Measurements from ENCODE around the gene GANC.
"Not testable (repeated sequence)": the region's sequence is repeated elsewhere in the genome, so short reads cannot be mapped to it uniquely, and the experiment has no call there.

Gene GANC

DNA sequence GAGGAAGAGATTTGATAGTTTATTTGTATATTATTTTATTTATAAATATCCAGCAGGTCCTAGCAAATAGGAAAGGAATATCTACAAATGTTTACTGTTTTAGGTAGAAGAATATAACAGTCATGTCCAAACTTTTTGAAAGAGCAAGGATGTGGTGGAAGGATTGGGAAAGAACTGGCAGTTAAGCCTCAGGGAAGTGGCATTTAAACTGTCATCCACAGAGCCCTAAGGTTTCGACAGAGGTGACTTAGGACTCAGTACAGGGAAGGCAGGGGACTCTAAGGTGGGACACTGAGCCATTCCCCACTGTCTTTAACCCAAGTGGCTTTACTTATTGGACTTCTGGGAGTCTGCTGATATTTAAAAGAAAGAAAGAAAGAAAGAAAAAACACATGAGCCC lies 12.0 kb downstream of the GANC start:
- no peak for DNase-seq

DNA sequence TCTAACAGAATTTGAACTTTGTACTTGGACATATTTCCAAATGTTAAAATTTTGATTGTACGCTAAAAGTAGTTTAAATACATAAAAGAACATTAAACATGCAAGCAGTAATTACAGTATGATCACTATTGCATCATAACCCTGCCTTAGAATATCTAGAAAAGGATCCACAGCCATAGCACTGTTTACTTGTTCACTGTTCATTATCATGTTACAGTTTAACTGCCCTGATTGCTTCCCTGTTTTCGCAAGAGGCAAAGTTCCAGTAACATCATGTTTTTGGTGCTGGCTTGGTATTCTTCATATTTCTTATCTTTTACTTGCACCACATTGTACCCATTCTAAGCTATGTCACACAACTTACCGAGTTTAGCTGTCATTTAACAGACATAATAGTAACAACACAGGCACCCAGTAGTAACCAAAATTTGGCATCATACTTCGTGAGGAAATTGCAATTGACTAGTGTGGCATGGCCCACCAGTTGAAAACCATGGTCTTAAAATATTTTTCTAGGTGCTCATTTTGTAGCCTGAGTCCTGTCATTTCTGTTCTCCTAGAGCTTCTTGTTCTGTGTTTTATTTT lies 13.5 kb downstream of the GANC start:
- no peak for DNase-seq

DNA sequence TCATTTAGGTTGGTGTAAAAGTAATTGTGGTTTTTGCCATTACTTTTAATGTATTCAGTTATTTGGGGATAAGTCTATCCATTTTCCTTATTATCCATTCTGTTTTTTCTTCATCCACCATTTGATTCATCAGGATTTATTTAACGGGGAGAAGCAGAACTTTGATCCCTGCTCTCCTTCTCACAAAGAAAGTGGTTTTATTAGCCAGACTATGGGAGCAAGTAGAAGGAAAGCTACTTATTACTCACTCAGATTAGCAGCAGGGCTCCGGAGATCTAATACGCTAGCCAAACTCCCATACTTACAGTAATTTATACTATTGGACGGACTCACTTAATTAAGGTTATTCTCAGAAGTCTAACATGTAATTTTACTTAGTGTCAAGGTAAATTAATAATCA lies 14.9 kb downstream of the GANC start:
- DNase-seq: no peak

DNA sequence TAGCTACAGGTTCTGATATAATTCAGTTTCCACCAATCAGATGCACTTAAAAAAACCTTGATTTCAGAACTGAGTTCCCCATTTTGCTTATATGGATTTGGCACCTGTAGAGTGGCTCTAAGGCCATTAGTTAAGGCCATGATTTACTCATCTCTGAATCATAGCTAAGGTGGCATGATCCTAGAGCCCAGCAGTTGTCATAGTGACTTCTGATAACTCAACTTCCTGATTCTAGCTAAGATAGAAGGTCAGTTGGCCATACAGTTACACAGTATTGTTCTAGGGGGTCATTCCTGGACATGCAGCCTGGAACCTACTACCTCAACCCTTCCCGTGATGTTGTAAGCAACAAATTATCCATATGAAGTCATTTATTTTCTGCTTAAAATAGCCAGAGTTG lies 16.2 kb downstream of the GANC start:
- DNase-seq: no peak

DNA sequence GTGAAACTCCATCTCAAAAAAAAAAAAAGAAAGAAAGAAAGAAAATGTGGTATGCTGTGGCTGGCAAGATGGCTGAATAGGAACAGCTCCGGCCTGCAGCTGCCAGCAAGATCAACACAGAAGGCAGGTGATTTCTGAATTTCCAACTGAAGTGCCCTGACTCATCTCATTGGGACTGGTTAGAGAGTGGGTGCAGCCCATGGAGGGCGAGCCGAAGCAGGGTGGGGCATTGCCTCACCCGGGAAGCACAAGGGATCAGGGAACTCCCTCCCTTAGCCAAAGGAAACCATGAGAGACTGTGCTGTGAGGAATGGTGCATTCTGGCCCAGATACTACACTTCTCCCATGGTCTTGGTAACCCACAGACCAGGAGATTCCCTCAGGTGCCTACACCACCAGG lies 28.0 kb downstream of the GANC start:
- DNase-seq: not testable (repeated sequence)

DNA sequence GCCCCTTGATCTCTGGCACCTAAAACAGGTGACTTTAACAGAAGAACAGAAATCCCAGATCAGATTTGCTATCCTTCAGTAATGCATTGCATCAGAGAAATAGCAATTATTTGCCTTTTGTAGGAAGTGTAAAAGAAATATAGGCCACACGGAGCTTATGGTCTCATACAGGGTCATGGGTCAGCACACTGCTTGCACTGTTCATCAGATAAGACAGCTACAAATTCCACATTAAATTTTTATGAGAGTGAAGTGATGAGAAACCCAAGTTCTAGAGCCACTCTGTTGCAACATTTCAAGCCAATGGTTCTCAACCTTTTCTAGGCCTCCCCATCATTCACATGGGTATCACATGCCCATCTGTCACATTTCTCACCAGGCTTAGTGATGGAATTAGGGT lies 33.7 kb downstream of the GANC start:
- no peak for DNase-seq

DNA sequence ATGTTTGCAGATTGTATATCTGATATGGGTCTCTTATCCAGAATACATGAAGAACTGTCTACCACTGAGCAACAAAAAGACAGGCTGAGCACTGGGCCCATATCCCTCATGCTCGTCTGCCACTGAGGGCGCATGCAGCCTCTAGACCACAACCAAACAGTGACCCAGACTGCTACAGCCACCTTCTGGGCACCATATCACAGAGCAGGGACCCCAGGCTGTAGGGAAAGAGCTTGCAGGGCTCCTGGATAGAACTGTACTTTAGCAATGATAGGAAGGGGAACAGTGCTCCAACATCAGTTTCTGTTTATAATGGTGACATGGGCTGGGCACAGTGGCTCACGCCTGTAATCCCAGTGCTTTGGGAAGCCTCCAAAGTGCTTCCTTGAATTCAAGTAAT lies 40.5 kb downstream of the GANC start:
- no peak for DNase-seq

DNA sequence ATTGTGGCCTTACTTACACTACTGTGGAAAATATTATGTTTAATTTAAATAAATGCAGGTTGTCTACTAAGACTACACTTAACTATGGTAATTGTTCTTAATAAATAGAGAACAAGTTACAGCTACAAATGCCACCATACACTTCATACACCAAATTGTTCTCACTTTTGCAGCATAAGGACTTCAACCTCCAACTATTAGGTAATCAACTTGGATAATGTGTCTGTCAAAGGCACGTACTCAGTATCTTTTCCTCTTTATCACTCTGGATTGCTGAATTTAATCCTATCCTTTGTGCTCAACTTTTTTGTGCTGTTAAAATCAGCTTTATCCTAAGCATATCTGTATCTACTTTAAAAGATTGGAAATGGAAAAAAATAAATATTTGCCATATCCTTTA lies 41.8 kb downstream of the GANC start:
- DNase-seq: no peak

DNA sequence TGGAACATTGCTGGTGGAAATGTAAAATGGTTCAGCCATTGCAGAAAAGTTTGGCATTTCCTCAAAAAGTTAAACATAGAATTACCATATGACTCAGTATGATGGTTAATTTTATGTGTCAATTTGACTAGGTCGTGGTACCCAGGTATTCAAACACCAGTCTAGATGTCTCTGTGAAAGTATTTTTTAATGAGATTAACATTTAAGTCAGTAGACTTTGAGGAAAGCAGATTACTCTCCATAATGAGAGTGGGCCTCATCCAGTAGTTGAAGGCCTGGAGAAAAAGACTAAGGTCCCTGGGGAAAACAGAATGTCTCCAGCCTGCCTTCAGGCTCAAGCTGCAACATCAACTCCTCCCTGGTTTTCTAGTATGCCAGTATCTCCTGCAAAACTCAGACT lies 42.5 kb downstream of the GANC start:
- DNase-seq: no peak

DNA sequence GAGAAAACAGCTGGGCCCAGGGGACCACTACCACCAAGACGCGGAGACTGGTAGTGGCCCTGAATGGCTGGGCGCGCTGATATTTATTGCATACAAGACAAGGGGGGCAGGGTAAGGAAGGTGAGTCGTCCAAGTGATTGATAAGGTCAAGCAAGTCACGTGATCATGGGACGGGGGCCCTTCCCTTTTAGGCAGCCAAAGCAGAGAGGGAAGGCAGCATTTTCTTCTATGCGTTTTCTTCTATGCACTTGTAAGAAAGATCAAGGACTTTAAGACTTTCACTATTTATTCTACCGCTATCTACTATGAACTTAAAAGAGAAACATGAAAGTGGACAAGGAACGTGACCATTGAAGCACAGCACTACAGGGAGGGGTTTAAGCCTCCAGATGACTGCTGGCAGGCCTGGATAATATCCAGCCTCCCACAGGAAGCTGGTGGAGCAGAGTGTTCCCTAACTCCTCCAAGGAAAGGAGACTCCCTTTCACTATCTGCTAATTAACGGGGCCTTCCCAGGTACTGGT lies 43.3 kb downstream of the GANC start:
- not testable (repeated sequence) for DNase-seq

DNA sequence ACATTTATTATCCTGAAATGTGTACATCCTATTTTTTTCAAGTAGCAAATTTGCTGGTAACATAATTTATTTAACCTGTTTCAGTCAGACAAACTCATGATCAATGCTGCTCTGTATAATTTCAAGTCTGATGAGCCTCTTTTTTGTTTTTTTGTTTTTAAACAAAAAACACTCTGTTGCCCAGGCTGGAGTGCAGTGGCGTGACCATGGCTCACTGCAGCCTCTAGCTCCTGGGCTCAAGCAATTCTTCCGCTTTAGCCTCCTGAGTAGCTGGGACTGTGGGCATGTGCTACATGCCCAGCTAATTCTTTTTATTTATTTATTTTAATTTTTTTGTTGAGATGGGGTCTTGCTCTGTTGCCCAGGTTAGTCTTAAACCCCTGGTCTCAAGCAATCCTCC lies 46.2 kb downstream of the GANC start:
- DNase-seq: no peak

DNA sequence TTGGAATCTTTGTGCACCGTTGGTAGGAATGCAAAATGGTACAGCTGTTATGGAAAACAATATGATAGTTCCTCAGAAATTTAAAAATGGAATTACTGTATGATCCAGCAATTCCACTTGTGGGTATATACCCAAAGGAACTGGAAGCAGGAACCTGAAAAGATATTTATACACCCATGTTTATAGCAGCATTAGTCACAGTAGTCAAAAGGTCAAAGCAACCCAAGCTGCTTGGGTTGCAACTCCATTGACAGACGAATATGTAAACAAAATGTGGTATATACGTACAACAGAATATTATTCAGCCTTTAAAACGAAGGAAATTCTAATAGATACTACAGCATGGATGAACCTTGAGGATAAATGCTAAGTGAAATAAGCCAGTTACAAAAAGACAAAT lies 51.3 kb downstream of the GANC start:
- DNase-seq: no peak

DNA sequence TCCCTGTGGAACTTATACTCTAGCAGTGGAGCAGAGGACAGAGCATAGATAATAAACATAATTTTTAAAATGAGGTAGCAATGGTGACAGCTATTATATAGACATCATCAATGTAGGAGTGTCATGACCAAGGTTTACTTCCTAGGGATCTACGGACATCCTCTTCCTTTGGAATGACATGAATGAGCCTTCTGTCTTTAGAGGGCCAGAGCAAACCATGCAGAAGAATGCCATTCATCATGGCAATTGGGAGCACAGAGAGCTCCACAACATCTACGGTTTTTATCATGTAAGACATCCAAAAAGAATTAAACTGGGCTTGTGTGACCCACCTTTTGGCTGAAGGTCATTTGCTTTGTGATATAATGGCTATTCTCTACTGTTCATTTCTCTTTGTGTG lies 56.2 kb downstream of the GANC start:
- DNase-seq: no peak

DNA sequence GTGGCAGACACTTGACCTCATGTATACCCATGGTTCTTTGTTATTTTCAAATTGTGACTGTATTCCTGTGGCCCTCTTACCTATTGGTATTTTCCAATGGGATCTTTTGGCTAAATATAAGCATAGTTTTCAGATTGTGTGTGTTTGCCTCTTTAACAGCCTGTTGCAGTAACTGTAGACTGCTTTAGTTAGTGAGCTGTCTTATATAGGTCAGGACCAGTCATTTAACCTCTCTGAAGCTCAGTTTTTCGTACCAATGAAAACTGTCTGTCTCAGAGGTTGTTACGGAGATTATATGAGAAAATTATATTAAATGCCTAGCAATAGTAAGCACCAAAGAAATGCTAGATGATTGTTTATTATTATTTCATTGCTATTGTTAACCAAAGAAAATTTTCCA lies 57.0 kb downstream of the GANC start:
- DNase-seq: no peak

DNA sequence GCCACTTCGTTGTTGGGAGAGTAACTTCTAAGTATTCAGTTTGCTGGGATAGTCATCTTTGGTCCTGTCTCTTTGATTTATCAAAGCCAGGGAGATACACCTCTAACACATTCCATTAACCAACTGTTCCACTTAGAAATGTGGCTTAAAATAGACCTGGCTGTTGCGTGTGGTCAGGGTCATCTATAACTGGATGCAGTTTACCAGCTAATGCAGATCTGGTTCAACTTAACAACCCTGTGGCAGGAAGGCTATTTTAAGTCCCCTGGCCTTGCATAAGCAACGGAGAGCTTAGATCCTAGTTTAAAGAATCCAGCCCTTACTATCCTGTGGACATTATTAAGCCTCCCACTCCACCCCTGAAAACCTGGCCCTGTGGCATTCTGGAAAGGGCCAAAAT lies 58.2 kb downstream of the GANC start:
- DNase-seq: no peak

DNA sequence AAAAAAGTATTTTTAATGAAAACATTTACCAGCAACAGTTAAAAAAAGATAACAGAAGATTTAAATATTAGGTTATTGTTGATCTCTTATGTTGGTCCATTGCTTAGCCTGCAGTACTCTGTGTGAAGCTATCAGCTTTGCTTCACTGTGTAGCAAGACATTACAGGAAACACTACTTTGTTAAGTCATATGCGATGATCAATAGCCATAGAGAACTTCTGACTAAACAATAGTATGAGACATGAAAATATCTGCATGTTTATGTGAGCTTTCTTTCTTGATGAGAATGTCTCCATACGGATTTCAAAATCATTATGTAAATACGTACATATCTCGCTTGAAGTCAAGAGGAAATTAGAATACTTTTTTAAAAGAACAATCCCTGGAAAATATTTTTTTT lies 59.3 kb downstream of the GANC start:
- no peak for DNase-seq

DNA sequence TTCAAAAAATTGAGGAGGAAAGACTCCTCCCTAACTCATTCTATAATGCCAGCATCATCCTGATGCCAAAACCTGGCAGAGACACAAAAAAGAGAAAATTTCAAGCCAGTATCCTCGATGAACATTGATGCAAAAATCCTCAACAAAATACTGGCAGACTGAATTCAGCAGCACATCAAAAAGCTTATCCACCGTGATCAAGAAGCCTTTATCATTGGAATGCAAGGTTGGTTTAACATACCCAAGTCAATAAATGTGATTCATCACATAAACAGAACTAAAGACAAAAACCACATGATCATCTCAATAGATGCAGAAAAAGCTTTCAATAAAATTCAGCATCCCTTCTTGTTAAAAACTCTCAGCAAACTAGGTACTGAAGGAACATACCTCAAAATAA lies 62.1 kb downstream of the GANC start:
- DNase-seq: no peak

DNA sequence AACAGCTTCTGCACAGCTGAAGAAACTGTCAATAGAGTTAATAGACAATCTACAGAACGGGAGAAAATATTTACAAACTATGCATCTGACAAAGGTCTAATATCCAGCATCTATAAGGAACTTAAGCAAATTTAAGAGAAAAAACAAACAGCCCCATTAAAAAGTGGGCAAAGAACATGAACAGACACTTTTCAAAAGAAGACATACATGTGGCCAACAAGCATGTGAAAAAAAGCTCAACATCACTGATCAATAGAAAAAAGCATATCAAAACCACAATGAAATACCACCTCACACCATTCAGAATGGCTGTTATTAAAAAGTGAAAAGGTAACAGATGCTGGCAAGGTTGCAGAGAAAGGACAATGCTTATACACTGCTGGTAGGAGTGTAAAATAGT lies 63.6 kb downstream of the GANC start:
- not testable (repeated sequence) for DNase-seq

DNA sequence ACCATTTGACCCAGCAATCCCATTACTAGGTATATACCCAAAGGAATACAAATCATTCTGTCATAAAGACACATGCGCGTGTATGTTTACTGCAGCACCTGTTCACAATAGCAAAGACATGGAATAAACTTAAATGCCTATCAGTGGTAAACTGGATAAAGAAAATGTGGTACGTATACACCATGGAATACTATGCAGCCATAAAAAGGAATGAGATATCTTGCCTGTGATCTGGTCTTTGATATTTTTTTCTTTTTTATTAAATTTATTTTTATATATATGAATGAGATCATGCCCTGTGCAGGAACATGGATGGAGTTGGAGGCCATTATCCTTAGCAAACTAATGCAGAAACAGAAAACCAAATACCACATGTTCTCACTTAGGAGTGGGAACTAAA lies 64.1 kb downstream of the GANC start:
- not testable (repeated sequence) for DNase-seq

DNA sequence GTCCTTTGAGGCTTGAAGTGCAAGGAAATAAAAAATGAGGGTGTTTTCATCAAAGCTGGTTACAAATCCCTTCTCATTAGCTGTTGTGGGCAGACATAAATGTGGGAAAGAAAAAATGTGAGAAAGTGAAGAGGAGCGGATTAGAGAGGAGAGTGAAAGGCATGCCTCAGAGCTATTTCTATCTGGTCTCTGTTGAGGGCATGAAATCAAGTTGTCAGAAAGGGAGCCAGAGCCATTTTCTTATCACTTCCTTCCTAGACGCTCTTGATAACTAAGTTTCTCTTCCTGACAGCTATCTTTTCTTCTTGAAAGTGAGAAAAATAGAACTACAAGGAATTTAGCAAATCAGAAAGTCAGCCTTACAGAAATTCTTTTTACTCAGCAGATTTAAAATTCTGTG lies 65.5 kb downstream of the GANC start:
- DNase-seq: no peak

DNA sequence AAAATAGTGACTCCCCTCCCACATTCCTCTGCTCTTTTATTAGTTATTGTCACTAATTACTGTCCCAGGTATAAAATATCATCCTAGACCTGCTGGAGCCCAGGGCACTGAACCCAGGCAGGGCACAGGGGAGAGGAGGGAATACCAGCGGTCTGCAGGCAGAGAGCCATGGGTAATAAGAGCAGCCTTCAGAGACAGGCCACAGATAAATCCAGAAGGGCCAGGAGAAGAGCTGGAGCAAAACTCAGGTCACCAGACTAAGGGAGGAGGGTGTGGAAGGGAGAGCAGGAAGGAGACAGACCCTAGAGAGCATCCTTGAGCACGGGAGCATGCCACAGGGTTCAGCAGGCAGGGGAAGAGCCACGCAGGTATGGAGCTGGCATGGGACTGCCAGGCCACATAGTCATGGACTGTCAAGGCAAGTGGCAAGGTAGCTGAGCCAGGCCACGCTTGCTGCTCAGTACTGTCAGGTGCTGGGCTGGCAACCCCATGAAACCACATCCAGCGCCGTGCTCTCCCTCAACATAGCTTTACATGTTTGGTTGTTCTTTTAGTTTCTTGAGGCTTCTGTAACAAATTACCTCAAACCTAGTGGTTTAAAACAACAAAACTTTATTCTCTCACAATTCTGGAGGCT lies 70.7 kb downstream of the GANC start:
- DNase-seq: no peak

DNA sequence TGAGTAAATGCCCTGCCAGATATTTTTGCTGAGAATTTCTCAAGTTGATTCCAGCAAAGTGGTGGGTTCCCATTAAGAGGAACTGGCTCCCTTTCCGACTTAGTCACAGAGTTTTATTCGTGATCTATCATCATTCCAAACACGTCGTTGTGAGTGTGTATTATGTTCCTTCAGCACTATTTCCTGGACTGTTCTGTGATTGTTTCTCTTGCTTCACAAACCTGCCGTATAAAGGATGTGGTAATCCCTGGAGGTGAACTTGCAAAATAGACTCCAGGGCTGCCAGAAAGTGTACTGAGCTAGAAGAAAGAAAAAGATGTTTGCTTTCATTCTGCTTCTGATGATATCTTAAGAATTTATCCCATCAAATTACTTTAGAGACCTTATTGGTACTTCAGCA lies 71.8 kb downstream of the GANC start:
- no peak for DNase-seq

DNA sequence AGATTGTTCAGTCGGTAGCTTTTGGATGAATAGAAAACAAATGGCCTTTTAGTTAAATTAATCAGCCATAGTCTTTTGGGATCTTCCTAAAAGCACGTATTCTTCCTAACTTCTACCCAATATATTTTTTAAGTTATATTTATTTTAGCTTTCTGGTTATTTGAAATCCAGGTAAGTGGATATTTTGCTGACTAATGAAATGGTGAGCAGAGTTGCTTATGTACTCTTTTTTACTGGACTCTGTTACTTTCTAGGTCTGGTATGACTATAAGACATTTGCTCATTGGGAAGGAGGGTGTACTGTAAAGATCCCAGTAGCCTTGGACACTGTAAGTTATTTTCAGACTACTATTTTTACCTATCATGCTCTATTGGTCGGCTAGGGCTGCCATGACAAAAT lies 72.5 kb downstream of the GANC start:
- no peak for DNase-seq

DNA sequence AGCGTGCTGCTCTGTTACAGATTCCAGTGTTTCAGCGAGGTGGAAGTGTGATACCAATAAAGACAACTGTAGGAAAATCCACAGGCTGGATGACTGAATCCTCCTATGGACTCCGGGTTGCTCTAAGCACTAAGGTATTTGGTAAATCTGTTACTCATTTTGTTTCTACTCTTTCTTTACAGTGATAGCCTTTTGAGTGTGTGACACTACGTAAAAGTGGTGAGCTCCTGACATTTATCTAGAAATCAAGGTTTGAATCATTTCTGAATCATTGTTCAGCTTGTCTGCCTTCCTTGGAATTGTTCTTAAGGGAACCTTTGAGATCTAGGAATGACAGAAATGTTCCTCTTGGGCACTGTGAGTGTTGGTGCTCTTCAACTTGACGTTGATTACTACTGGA lies 75.1 kb downstream of the GANC start:
- DNase-seq: peak; percentile 45

DNA sequence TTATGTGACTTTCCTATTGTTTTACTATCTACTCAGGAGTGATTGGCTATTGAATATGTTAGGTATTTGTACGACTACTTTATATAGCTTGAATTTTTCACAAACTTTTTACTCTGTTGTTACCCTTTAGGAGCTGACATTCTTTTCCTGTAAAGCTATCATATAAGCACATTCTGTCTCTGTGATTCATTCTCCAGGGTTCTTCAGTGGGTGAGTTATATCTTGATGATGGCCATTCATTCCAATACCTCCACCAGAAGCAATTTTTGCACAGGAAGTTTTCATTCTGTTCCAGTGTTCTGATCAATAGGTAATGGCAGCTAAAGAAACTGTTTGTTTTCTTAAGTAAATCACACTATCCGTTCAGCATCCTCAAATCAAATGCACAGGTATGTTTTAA lies 76.2 kb downstream of the GANC start:
- DNase-seq: no peak
